HG02763 (cell line): ENCODE results near the gene POC1A.

Experiments
- ATAC-seq: cut with Tn5 transposase; IDR thresholded peaks from one replicate; pipeline ENCODE4 v1.9.1; 2021; ENCODE audit warnings: mild to moderate bottlenecking, moderate library complexity; ENCODE audit not compliant: unreplicated experiment

POC1A gene

DNA sequence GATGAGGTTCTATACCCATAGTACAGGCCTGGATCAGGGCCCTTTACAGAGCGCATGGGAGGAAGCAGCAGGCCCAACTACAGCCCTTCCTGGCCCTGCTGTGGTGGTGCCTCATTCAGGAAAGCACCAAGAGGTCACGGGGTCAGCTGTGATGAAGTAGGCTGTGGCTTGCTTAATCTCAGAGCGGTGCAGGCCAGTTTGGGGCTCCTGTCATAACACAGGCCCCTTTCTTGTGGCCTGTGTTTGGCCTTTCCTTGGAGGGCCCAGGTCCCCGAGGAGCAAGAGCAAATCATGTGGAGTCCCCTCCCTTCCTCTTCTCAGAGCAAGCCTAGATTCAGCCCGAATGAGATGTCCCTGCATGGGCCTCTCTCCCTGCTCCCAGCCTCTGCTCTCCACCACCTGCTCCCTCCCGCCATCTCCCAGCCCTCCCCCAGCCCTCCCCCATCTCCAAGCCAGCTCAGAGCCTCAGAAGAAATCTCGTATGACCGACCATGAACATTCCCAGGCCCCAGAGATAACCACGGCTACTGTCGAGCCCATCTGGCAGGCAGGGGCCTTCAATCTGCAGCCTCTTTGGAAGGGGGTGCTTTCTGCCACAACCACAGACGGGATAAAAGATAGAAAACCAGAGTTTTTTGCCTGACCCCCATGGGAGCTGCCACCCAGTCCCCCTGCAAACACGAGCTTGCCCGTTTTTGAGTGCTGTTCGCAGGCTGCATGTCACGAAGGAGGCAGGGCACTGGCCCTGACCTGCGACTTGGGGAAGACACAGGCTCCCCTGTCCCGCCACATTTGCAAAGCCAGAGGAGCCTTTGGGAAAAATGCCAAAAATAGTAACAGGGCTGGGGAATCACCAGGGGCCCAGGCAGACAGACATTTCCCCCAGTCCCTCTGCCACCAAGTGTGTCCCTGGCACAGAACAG lies 65.5 kb downstream of the POC1A start:
- ATAC-seq = no peak

DNA sequence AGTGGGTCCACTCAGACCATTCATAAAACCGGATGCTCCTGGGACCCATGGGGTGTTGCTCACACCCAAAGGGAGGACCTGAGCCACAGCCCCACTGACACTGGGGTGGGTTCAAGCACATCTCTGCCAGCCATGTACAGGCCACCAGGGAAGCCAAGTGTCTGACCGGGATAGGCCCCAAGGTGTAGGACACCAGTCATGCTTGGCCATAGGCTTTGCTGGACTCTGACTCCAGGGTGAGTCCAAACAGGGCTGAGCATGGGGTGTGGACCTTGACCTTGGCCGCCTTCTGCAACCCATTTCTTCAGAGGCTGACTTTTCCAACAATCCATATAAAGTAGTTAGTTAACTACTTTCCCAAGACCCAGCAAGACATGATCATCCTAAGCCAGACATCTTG lies 66.5 kb downstream of the POC1A start:
- no peak for ATAC-seq

GRCh38 chr3:52086976-52087663 lies 67.1 kb downstream of the POC1A start:
- no peak for ATAC-seq

DNA sequence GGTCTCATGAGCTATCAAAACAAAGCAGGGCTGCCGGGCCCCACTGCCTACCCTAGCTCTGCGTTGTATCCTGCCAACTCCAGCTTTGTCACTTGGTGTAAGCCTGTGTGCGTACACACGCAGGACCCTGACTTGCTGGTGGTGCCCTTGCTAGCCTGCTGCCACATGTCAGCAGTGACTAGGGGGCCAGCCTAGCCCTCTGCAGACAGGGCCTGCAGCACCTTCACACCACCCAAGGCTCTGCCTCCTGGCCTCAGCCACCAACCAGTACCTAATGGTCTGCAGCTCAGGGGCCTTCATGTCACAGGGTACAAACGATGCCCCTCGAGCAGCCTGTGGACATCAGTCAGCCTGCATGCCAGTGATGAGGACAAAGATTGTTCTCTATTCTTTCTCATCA lies 67.8 kb downstream of the POC1A start:
- ATAC-seq = no peak

GRCh38 chr3:52085681-52086282 lies 68.4 kb downstream of the POC1A start:
- no peak for ATAC-seq

DNA sequence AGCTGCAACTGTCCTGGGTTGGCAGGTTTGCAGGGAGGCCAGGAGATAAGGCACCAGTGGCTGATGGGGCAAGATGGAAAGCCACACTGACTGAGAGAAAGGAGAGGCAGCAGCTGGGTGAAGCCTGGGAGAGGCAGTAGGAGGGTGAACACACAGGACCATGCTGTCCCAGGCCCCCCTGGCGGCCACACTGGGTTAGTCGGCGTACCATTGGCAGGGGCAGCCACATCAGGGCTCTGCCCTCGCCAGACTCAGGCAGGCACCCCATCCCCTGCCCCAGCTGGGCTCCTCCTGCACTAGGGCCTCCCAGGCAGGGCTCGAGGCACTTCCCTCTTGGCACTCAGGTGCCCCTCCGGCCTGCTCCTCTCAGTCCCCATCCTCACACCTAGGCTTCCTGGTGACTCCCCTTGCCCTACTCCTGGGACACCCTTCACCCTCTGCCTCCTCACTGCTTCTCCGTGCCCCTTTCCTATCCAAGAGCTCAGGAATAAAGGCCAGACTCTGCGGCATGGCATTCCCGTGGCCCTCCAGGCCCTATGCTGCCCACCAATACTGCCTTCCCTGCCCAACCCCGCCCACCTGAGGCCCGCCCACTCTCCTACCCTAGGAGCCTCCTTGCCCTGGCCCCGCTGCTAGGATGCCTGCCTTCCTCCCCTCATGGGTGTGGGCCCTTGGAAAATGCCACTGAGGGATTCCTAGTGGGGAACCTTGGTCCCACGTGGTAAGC lies 69.1 kb downstream of the POC1A start:
- ATAC-seq = no peak

DNA sequence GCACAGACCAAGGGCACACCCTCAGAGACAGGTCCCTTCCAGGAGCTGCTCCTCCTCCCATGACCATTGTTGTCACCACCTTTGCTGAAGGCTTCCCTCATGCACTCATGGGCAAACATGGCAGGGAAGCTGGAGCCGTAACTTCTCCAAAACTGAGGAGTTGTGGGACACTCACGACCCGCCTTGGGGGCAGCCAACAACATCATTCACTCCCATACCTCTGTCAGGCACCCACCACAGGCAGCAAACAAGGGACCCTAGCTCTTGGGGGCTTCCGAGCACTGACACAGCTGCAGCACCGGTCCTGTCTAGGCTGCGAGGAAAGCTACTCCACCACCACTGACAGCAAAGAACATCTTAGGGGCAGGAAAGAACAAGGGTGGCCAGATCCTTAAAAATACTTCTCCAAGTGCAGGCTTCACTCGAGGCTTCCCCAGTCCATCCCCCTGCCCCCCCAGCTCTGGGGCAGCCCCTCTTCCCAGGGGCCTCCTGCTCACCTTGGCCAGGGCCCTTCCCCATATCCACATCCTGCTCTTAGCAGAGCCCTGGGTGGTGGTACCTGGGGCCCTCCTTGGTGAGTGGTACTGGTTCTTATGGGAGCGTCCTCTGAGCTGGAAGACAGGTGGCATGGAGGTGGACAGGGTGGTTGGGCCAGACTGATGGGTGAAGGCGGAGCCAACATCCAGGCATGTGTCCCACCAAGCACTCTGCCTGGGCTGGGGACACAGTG lies 69.8 kb downstream of the POC1A start:
- ATAC-seq = no peak

DNA sequence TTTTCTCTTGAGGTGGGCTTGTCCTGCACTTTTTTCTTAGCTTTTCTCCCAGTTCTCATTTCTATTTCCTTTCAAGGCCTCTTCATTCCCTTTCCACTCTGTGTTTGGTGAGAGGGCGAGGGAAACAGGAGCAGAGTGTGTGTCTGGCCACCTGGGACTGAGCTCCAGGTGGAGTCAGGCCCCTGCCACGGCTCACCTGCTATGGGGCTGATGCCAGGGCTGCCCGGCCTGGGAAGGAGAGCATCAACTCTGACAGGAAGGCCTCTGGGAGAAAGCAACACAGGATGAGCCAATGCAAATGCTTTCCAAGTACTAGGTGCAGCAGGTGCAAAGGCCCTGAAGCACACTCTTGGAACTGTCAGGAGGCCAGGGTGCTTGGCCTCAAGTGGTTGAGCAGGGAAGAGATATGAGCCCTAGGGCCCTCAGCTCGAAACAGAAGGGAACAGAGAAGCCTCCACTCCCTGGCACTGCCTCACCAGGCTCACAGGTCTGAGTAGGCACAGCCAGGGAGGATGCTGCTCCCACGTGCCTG lies 70.6 kb downstream of the POC1A start:
- ATAC-seq = no peak

GRCh38 chr3:52082951-52083350 lies 71.3 kb downstream of the POC1A start:
- no peak for ATAC-seq

DNA sequence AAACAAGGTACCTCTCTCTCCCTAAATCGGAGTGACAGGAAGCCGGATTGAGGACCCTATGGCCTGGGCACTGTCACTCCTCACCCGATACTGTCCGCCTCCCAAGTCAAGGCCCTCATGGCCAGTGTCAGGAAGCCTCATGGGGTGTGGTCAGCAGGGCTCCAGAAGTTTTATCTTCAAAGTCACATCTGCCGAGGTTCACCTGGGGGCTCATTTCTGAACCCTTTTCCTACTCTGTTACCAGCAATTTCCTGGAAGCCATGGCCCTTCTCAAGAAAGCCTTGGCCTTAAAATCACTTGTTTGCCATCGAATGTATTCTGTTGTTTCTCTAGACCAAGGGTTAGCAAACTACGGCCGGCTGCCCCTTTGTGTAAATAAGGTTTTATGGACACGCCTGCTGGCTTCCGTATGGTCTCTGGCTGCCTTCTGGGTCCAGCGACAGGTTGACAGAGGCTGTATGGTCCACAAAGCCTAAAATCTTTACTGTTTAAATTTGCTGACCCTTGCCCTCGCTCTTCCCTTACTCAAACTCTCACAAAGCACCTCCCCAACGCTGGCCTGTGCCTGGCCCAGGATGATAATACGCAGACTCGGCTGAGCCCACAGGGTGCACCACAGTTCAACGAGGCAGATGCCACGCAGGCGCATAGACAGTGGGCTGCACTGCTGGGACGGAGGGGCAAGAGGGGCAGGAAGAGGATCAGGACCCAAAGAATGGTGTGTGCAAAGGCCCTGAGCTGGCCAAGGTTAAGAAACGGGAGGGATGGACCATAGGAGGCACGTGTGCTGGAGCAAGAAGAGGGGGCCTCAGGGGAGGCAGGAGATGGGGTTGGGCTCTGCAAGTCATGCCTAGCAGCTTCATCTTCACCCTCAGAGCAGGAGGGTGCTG lies 73.1 kb downstream of the POC1A start:
- ATAC-seq = no peak

GRCh38 chr3:52079958-52080357 lies 74.3 kb downstream of the POC1A start:
- no peak for ATAC-seq

GRCh38 chr3:52078781-52079560 lies 75.3 kb downstream of the POC1A start:
- no peak for ATAC-seq

DNA sequence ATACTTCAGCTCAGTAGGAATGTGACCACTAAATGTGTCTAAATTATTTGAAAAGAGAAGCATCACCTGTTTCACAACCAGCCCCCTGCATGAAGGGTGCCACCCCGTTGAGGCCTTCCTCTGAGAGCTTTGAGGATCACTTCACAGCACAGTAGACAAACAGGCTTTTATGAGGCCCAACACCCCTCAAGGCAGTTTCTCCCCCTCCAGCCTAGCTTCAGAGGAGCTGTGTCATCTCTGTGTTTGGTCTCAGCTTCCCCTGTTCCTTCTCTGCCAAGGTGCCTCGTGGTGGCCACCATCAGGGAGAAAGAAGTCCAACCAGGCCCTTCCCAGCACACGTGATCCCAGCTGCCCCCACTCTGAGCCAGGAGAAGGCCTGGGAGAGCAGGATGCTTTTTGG lies 76.3 kb downstream of the POC1A start:
- no peak for ATAC-seq

DNA sequence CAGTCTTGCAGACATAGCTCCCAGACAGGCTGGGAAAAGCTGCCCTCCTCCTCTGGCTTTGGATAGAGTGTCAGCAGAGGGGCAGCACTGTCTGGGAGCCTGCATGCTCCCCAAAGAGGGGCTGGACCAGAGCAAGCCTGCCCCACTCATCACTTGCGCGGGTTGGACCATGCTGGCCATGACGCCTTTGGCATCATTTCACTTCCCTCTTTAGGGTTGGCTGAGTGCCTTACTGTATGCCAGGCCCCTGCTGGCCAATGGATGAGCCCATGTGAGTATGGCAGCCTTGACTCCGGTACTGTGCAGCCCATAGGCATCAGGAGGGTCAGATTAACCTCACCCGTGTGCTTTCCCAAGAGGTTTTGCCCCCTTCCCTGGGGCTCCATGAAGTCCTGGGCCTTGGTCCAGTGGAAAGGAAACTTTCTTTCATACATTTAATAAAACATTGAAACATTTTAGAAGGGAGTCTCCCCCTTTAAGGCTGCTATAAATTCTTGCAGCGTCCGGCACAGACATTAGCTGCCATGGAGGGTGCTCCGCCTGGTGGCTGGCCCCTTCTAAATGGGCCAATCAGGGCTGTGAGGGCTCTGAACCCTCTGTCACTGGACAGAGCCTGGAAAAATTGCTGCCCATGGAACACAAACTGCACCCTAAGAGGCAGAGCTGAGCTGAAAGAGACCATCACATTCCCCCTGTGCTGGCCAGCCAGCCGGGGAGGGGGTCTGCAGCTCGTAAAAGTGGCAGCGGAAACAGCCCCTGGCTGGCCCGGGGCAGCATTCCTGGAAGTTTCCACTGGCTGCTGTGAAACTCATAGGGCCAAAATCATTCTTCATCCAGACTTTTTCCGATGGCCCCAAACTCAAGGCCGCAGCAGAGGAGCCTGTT lies 77.1 kb downstream of the POC1A start:
- no peak for ATAC-seq

DNA sequence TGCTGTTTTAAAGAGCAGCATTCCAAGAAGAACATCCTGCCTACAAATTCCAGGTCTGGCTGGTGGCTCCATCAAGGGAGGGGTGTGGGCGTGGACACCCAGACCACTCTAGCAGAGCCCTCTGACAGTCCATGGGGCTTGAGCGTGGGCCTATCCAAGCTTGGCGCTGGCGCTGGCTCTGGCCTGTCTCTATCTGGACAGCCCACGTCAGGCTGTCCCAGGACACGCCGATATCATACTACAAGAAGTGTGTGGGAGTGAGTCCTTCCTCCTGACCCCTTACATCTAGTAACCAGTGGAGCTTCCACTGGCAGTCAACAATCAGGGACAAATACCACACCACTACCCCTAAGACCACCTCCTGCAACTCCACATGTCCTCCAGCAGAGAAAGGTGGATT lies 80.7 kb downstream of the POC1A start:
- no peak for ATAC-seq

DNA sequence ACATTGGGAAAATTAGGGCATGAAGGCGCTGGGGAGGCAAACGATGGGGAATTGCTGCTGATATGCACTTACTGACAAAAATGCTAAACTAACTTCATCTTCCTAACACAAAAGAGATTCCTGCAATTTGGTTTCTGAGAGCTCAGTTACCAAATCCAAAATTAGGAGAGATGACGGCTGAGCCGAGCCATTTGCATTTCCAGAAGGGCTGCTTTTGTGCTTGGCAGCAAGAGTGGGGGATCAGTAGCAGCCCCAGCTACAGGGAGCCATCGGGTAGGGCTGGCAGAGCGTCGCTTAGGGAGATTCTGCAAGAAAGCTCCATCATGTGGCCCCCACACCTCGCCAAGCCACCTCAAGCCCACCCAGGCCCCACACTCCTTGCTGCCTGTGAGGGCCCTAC lies 81.8 kb downstream of the POC1A start:
- ATAC-seq = no peak

GRCh38 chr3:52072020-52072419 lies 82.2 kb downstream of the POC1A start:
- no peak for ATAC-seq
